Chondrocyte (in vitro differentiated cells): Measurements from ENCODE around the gene PPP2CA. TPM values are rescaled to one million over a fixed set of nuclear protein-coding genes. Genes with fewer than 3 reads are reported as not detected.

Source experiments
- DNase-seq: peaks from one replicate; pipeline ENCODE4 v3.0.0; 2021; ENCODE audit warnings: mixed read lengths, low spot score
- H3K27ac Mint-ChIP-seq: one replicate; pipeline ENCODE4 v1.8.0; 2021; ENCODE audit warnings: mild to moderate bottlenecking, moderate library complexity, mixed read lengths; ENCODE audit not compliant: unreplicated experiment
- H3K27me3 Mint-ChIP-seq: 2 replicates; pipeline ENCODE4 v1.8.0; 2021; ENCODE audit warnings: low read depth, mixed read lengths
- H3K36me3 Mint-ChIP-seq: 2 replicates; pipeline ENCODE4 v1.8.0; 2021; ENCODE audit warnings: low read depth, mixed read lengths
- H3K4me1 Mint-ChIP-seq: 2 replicates; pipeline ENCODE4 v1.8.0; 2021; ENCODE audit warnings: low read depth, mild to moderate bottlenecking, mixed read lengths
- H3K4me3 Mint-ChIP-seq: one replicate; pipeline ENCODE4 v1.8.0; 2021; ENCODE audit warnings: mild to moderate bottlenecking, moderate library complexity, mixed read lengths; ENCODE audit not compliant: unreplicated experiment
- H3K9me3 Mint-ChIP-seq: 2 replicates; pipeline ENCODE4 v1.8.0; 2021; ENCODE audit warnings: low read depth, mixed read lengths
- CTCF ChIP-seq: fragments of 200-600 bp; sonication (generic); IDR thresholded peaks from 2 replicates; pipeline ENCODE4 v1.5.0; 2021; ENCODE audit warnings: antibody characterized with exemption, mild to moderate bottlenecking, moderate library complexity
- total RNA-seq: library from RNA; stranded (reverse); gene quantifications from 3 replicates; pipeline ENCODE4 v1.2.1, GENCODE V29; 2021

The PPP2CA gene
- total RNA-seq, 1 donor from 2014 or later, result 109 TPM

- Mint-ChIP-seq H3K9me3 (no peaks in the 10 kb centered on the region), H3K36me3 (no peaks in the 10 kb centered on the region), H3K4me3 (no peak overlapping the region), H3K4me1 (peaks cover 27% of the 10 kb centered on the region), H3K27ac (no peak overlapping the region), H3K27me3 (no peaks in the 10 kb centered on the region)
- TF ChIP-seq CTCF, result no peak
- DNase-seq, result no peak
These were observed 16.3 kb upstream of the PPP2CA start for GRCh38 chr5:134242146-134242545.

DNA sequence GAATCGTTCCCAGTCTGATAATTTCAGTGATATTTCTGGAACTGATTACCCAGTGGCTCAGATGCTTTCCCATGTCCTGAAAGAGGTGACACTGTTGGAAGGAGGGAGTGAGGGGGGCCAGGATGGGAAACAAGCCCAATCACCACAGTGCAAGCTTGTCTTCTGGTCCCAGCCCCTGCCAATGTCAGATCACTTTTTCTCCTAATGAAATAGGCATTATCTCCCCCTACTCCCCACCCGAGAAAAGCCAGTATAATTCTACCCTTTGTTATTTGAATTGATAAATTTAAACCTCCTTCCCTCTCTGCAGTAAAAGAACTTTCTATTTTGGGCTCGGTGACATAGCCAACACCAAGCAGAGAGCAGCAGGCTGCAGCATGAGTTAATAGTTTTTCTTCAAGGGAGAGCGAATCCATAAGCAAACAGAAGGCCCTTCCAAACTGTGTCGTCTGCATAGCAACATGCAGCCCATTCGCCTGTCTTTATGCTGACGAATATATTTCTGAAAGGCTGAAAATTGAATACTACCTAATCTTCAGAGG lies 14.6 kb upstream of the PPP2CA start:
- H3K36me3 Mint-ChIP-seq, result no peaks in the 10 kb centered on the region
- DNase-seq, result no peak
- H3K27me3 Mint-ChIP-seq, result peaks cover 4% of the 10 kb centered on the region
- peaks cover 22% of the 10 kb centered on the region for H3K4me1 Mint-ChIP-seq
- TF ChIP-seq CTCF, result no peak
- peak overlapping the region; percentile 46 for H3K4me3 Mint-ChIP-seq
- H3K9me3 Mint-ChIP-seq, result no peaks in the 10 kb centered on the region
- H3K27ac Mint-ChIP-seq, result peak overlapping the region; percentile 79

- H3K4me3 Mint-ChIP-seq, result no peak overlapping the region
- H3K4me1 Mint-ChIP-seq, result peaks cover 11% of the 10 kb centered on the region
- TF ChIP-seq CTCF, result no peak
- no peaks in the 10 kb centered on the region for H3K36me3 Mint-ChIP-seq
- no peak overlapping the region for H3K27ac Mint-ChIP-seq
- H3K27me3 Mint-ChIP-seq, result peaks cover 7% of the 10 kb centered on the region
- no peak for DNase-seq
- no peaks in the 10 kb centered on the region for H3K9me3 Mint-ChIP-seq
These were observed 10.9 kb upstream of the PPP2CA start for GRCh38 chr5:134236820-134237219.

DNA sequence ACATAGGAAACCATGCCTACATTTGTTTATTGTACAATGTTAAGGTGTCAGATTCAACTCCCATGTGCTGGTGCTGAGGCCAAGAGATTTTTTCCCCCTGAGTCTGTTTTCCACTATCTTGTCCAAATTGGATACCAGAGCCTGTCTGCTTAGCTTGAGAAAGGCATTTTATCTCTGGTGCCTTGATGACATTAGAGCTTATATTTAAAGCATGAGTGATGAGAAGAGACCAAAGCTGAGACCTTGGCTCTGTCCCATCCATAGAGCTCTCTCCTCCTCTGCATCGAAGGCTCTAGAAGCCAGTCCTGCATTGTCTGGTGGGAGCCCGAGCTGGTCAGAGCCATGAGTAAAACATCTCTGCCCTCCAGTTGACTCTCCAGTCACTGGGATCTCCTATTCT lies 10.4 kb upstream of the PPP2CA start:
- H3K4me1 Mint-ChIP-seq, result peaks cover 11% of the 10 kb centered on the region
- DNase-seq, result no peak
- TF ChIP-seq CTCF, result no peak
- no peak overlapping the region for H3K4me3 Mint-ChIP-seq
- H3K36me3 Mint-ChIP-seq, result no peaks in the 10 kb centered on the region
- no peak overlapping the region for H3K27ac Mint-ChIP-seq
- H3K9me3 Mint-ChIP-seq, result no peaks in the 10 kb centered on the region
- peaks cover 7% of the 10 kb centered on the region for H3K27me3 Mint-ChIP-seq

DNA sequence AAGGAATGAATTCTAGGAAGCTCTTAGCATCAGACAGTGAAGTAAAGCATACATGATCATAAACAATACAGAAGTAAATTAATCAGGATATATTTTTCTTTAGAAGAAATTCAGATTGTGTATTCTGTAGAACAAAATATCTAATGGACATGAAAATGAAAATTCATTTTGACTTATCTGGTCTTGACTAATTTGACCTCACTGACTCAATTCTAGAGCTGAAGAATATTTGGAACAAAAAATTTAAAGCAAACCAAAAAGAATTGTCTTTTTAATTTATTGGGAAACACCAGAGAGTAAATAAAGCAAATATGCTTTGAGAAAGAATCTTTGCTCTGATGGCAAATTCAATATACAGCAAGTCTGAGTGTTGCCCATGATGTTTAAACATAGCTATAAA lies 2.8 kb upstream of the PPP2CA start:
- no peaks in the 10 kb centered on the region for H3K36me3 Mint-ChIP-seq
- no peak for TF ChIP-seq CTCF
- no peaks in the 10 kb centered on the region for H3K9me3 Mint-ChIP-seq
- peaks cover 20% of the 10 kb centered on the region for H3K4me1 Mint-ChIP-seq
- no peak for DNase-seq
- no peaks in the 10 kb centered on the region for H3K27me3 Mint-ChIP-seq
- no peak overlapping the region for H3K27ac Mint-ChIP-seq
- H3K4me3 Mint-ChIP-seq, result no peak overlapping the region
